ENCODE results near the gene LSM7.

The LSM7 gene

GRCh38 chr19:2296141-2296540 is 32.2 kb downstream of the LSM7 start:
- FAIRE-seq (no peak), DNase-seq (ENCODE audit: insufficient read length, low spot score) (no peak)
- TF ChIP-seq POLR2A (IDR thresholded peaks at IDR 0.05; ENCODE audit: low read depth, low read length), result no peak

- FAIRE-seq (no peak), DNase-seq (ENCODE audit: insufficient read length, low spot score) (no peak)
Observed at GRCh38 chr19:2294687-2295335, 33.6 kb downstream of the LSM7 start.

GRCh38 chr19:2291185-2291751 is 37.1 kb downstream of the LSM7 start:
- DNase-seq (ENCODE audit: insufficient read length, low spot score) (no peak), FAIRE-seq (no peak)
- TF ChIP-seq POLR2A (IDR thresholded peaks at IDR 0.05; ENCODE audit: low read depth, low read length), result no peak

More at GRCh38 chr19:2294687-2295335, 33.6 kb downstream of the LSM7 start:
- TF ChIP-seq POLR2A (IDR thresholded peaks at IDR 0.05; ENCODE audit: low read depth, low read length), result no peak

GRCh38 chr19:2290441-2291184 is 37.8 kb downstream of the LSM7 start:
- DNase-seq (ENCODE audit: insufficient read length, low spot score) (no peak), FAIRE-seq (no peak)

GRCh38 chr19:2289714-2290435 is 38.5 kb downstream of the LSM7 start:
- no peak for TF ChIP-seq POLR2A (IDR thresholded peaks at IDR 0.05; ENCODE audit: low read depth, low read length)
- DNase-seq (ENCODE audit: insufficient read length, low spot score), result no peak
- FAIRE-seq, result no peak

More at GRCh38 chr19:2290441-2291184, 37.8 kb downstream of the LSM7 start:
- no peak for TF ChIP-seq POLR2A (IDR thresholded peaks at IDR 0.05; ENCODE audit: low read depth, low read length)

GRCh38 chr19:2288818-2289713 is 39.3 kb downstream of the LSM7 start:
- FAIRE-seq, result no peak
- no peak for DNase-seq (ENCODE audit: insufficient read length, low spot score)
- TF ChIP-seq POLR2A (IDR thresholded peaks at IDR 0.05; ENCODE audit: low read depth, low read length), result no peak

GRCh38 chr19:2288338-2288817 is 40.0 kb downstream of the LSM7 start:
- TF ChIP-seq POLR2A (IDR thresholded peaks at IDR 0.05; ENCODE audit: low read depth, low read length), result no peak

GRCh38 chr19:2287585-2288337 is 40.6 kb downstream of the LSM7 start:
- no peak for TF ChIP-seq POLR2A (IDR thresholded peaks at IDR 0.05; ENCODE audit: low read depth, low read length)
- DNase-seq (ENCODE audit: insufficient read length, low spot score), result no peak
- no peak for FAIRE-seq

More at GRCh38 chr19:2288338-2288817, 40.0 kb downstream of the LSM7 start:
- DNase-seq (ENCODE audit: insufficient read length, low spot score) (no peak), FAIRE-seq (no peak)

- FAIRE-seq (no peak), DNase-seq (ENCODE audit: insufficient read length, low spot score) (no peak)
- no peak for TF ChIP-seq POLR2A (IDR thresholded peaks at IDR 0.05; ENCODE audit: low read depth, low read length)
Observed at GRCh38 chr19:2286402-2287140, 41.8 kb downstream of the LSM7 start.

- FAIRE-seq (no peak), DNase-seq (ENCODE audit: insufficient read length, low spot score) (no peak)
- TF ChIP-seq POLR2A (IDR thresholded peaks at IDR 0.05; ENCODE audit: low read depth, low read length), result no peak
Observed at GRCh38 chr19:2283835-2284507, 44.4 kb downstream of the LSM7 start.

GRCh38 chr19:2282862-2283237 is 45.5 kb downstream of the LSM7 start:
- FAIRE-seq (no peak), DNase-seq (ENCODE audit: insufficient read length, low spot score) (no peak)
- no peak for TF ChIP-seq POLR2A (IDR thresholded peaks at IDR 0.05; ENCODE audit: low read depth, low read length)

Measured in H54 (cell line).